AG10803 (cell line): Measurements from ENCODE around the gene PTK6.

ENCODE experiments used
- DNase-seq: peaks from one replicate; pipeline ENCODE4 v3.0.0; 2010; ENCODE audit warnings: low read depth
- H3K4me3 ChIP-seq: 2 replicates; pipeline ENCODE4 v1.5.1; 2011; ENCODE audit warnings: mild to moderate bottlenecking, low read length, control low read depth
- TF ChIP-seq, protein P1 (sequence below): conservative IDR thresholded peaks from 2 replicates; pipeline ENCODE4 v1.5.1; 2011; ENCODE audit warnings: mild to moderate bottlenecking, low read length, control low read depth, inconsistent platforms

Gene PTK6

DNA sequence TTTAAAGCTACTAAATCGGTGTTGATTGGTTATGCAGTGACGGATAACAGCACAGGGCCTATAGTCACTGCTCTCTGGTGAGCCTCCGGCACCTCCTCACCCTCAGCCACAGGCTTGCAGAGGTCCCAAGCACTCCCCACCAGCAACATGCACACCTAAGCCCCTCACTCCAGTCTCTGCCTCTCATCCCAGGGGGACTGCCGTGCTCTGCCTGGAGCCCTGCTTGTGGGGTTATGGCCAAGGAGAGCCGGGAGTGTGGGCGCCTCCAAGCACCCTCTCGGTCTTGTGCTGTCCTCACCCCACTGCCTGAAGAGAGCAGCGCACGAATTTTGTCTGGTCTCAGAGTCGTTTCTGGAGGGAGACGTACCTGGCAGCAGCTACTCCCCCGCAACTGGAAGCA lies 31.5 kb downstream of the PTK6 start:
- no peak for DNase-seq
- TF ChIP-seq, protein P1, sequence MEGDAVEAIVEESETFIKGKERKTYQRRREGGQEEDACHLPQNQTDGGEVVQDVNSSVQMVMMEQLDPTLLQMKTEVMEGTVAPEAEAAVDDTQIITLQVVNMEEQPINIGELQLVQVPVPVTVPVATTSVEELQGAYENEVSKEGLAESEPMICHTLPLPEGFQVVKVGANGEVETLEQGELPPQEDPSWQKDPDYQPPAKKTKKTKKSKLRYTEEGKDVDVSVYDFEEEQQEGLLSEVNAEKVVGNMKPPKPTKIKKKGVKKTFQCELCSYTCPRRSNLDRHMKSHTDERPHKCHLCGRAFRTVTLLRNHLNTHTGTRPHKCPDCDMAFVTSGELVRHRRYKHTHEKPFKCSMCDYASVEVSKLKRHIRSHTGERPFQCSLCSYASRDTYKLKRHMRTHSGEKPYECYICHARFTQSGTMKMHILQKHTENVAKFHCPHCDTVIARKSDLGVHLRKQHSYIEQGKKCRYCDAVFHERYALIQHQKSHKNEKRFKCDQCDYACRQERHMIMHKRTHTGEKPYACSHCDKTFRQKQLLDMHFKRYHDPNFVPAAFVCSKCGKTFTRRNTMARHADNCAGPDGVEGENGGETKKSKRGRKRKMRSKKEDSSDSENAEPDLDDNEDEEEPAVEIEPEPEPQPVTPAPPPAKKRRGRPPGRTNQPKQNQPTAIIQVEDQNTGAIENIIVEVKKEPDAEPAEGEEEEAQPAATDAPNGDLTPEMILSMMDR: no peak
- H3K4me3 ChIP-seq: no peak overlapping the region

DNA sequence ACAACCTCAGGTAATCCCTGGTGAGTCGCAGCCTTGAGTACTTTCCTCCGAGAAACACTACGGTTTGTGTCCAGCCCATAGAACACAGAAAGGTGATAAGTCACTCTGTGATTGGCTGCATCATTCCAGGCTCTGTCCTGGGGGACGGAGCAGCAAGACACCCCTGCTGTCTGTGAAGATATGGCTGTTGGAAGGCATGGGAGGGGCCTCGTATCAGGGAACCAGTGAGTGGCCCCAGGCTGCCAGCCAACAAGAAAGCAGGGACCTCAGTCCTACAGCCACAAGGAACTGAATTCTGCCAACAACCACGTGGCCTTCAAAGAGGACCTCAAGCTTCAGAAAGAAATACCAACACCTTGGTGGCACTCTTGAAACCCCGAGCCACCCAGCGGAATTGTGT lies 31.9 kb downstream of the PTK6 start:
- DNase-seq: no peak
- no peak overlapping the region for H3K4me3 ChIP-seq
- TF ChIP-seq, protein P1: no peak

DNA sequence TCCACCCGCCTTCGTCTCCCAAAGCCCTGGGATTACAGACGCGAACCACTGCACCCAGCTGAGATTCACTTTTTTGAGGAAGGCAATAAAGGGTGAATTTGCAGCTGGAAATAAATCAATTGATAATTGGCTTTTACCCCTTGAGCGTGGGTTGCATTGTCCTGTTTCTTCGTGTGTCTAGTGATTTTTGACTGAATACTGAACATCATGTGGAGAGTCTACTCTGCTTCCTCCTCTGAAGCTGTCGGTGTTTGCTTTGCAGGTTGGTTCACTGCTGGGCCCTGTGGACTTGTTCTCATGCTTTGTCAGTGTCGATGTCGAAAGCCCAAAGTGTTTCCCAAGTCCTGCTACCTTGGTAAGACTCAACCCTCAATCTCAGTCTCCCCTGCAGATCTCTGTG lies 32.5 kb downstream of the PTK6 start:
- H3K4me3 ChIP-seq: no peak overlapping the region
- TF ChIP-seq, protein P1: no peak
- no peak for DNase-seq

DNA sequence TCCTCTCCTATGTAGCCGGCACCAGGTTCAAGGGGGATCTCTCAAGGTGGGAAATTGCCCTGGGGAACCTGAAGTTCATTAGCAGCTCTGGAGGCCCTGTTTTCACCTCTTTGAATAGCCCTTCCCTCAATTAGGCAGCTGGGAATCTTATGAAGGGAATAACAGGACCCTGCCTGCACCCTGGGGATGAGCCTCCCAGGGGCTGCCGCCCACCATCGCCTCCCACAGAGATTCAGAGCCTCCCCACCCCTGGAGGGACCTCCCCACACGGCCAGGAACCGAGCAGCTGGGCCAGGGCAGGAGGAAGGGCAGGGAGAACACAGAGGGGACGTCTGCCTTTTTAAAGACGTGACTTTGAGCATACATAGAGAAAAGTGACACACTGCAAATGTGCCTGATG lies 33.7 kb downstream of the PTK6 start:
- TF ChIP-seq, protein P1: no peak
- DNase-seq: no peak
- H3K4me3 ChIP-seq: no peak overlapping the region

DNA sequence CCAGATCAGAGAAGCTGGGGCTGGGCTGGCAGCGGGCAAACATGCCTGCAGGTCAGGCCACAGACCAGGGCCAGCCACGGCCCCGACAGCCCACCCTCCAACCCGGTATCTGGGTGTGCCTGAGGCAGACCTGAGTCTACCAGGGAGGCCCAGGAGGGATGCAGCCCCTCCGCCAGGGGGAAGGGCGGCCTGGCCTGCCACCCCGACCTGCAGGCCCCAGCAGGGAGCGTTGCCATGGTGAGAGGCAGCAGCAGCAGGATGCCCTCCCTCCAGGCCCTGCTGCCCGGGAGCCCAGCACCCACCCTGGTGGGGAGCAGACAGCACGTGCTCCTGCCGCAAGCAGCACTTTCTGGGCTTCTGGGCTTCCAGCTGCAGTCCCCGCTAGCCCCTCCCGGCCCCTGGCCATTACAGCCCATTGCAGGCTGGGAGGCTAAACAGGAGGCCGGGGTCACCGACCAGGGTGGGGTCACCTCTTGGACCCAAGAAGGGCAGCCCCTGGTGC lies 34.5 kb downstream of the PTK6 start:
- TF ChIP-seq, protein P1: no peak
- no peak for DNase-seq
- no peak overlapping the region for H3K4me3 ChIP-seq

DNA sequence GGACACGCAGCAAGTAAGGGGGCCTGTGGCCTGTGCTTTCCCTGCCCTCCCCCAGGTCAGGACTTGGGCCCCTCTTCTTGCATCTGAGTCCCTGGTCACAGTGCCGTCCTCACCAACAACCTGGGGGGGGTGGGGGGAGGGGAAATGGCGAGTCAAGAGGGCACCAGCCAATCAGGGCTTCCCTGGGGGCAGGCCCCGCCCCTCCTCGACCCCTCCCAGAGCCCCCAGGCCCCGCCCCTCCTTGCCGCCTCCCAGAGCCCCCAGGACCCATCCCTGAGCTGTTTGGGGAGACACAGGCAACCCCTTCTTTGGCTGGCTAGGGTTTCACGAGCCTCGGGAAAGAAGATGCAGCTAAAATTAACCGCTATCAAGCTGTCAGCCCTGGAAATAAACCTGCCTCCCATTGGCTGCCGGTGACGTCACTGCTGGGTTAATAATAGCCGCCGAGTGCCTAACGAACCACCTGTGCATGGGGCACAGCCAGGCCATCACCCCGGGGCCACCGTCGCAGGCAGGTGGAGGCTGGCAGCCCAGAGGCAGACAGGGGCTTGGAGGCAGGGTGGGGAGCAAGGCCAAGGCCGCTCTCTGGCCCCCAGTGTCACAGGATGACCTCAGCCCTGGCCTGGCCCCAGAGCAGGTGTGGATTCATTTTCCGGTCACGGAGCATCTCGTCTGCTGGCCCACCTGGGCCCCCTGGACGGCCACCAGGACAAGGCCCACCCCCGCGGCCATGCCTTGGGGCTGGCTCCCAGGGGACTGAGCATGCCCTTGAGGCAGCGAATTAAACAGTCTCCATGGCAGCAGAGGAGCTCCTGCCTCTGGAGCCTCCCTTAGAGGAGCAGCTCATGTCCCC lies 35.1 kb downstream of the PTK6 start:
- no peak overlapping the region for H3K4me3 ChIP-seq
- DNase-seq: no peak

More for the DNA sequence above, 35.1 kb downstream of the PTK6 start:
- TF ChIP-seq, protein P1: no peak
